Activated B cell treated with CpG ODN at 0.5 μM for 24 hours (primary cell): Measurements from ENCODE around the gene NRXN3. TPM values are rescaled to one million over a fixed set of nuclear protein-coding genes. Genes with fewer than 3 reads are reported as not detected.

Experiments
- ATAC-seq: fragments of 200-7000 bp; cut with Tn5 transposase; one replicate; pipeline ENCODE4 v1.10.0; 2021; ENCODE audit warnings: low read depth, mild to moderate bottlenecking, moderate library complexity
- CTCF ChIA-PET: fragments of 350-600 bp; sonication (Branson Sonifier 250); formaldehyde crosslinking; loops from one replicate; lab custom pipeline; 2021; ENCODE audit warnings: antibody characterized with exemption; lab: Charles Lee
- POLR2A ChIA-PET: fragments of 350-600 bp; sonication (Branson Sonifier 250); formaldehyde crosslinking; loops from one replicate; lab custom pipeline; 2021; ENCODE audit warnings: antibody characterized with exemption; lab: Charles Lee
- DNase-seq: peaks from one replicate; pipeline ENCODE4 v3.0.0; 2022
- H3K27ac Mint-ChIP-seq: one replicate; pipeline ENCODE4 v1.8.0; 2020; ENCODE audit warnings: mixed read lengths
- H3K27me3 Mint-ChIP-seq: one replicate; pipeline ENCODE4 v1.8.0; 2021; ENCODE audit warnings: mixed read lengths
- H3K36me3 Mint-ChIP-seq: one replicate; pipeline ENCODE4 v1.8.0; 2021; ENCODE audit warnings: low read depth, mixed read lengths
- H3K4me1 Mint-ChIP-seq: one replicate; pipeline ENCODE4 v1.8.0; 2021; ENCODE audit warnings: mixed read lengths
- H3K4me3 Mint-ChIP-seq: one replicate; pipeline ENCODE4 v1.8.0; 2020; ENCODE audit warnings: mild to moderate bottlenecking, mixed read lengths
- H3K9me3 Mint-ChIP-seq: one replicate; pipeline ENCODE4 v1.8.0; 2020; ENCODE audit warnings: mixed read lengths
- CTCF ChIP-seq: fragments of 200-600 bp; IDR thresholded peaks from one replicate; pipeline ENCODE4 v1.8.0; 2022; ENCODE audit warnings: antibody characterized with exemption, mild to moderate bottlenecking
- intact Hi-C: fragments of 100-400 bp; cut with micrococcal nuclease; formaldehyde crosslinking; loops from one replicate; pipeline ENCODE4 v1.15.1; 2024
- total RNA-seq: library from RNA; stranded (reverse); gene quantifications from 2 replicates; pipeline ENCODE4 v1.2.3, GENCODE V29; 2022

The NRXN3 gene
- total RNA-seq, 1 donor from 2014 or later = not detected

- intact Hi-C loops = no loop called here
- no peak for ATAC-seq
Measured at GRCh38 chr14:79786522-79786921, 1616.3 kb downstream of the NRXN3 start.

GRCh38 chr14:79788346-79788745, 1618.2 kb downstream of the NRXN3 start:
- intact Hi-C loops = no loop called here
- Mint-ChIP-seq H3K4me1 (no peaks in the 10 kb centered on the region), H3K4me3 (no peak overlapping the region), H3K27me3 (no peaks in the 10 kb centered on the region), H3K9me3 (peaks cover 11% of the 10 kb centered on the region), H3K27ac (no peak overlapping the region), H3K36me3 (no peaks in the 10 kb centered on the region)
- CTCF ChIA-PET = no interaction called here
- no peak for TF ChIP-seq CTCF
- ATAC-seq = no peak
- POLR2A ChIA-PET = no interaction called here
- no peak for DNase-seq

More at GRCh38 chr14:79786522-79786921, 1616.3 kb downstream of the NRXN3 start:
- Mint-ChIP-seq H3K4me3 (no peak overlapping the region), H3K9me3 (peaks cover 11% of the 10 kb centered on the region), H3K27ac (no peak overlapping the region), H3K36me3 (no peaks in the 10 kb centered on the region), H3K4me1 (no peaks in the 10 kb centered on the region), H3K27me3 (no peaks in the 10 kb centered on the region)
- DNase-seq = no peak
- no peak for TF ChIP-seq CTCF
- POLR2A ChIA-PET = no interaction called here
- CTCF ChIA-PET = no interaction called here

GRCh38 chr14:79791055-79791732, 1621.0 kb downstream of the NRXN3 start:
- POLR2A ChIA-PET = no interaction called here
- no peak for TF ChIP-seq CTCF
- peaks cover 11% of the 10 kb centered on the region for H3K9me3 Mint-ChIP-seq

GRCh38 chr14:79802093-79802492, 1631.9 kb downstream of the NRXN3 start:
- H3K9me3 Mint-ChIP-seq = peaks cover 4% of the 10 kb centered on the region
- no peak overlapping the region for H3K4me3 Mint-ChIP-seq
- DNase-seq (no peak), ATAC-seq (no peak)
- CTCF ChIA-PET = no interaction called here
- no peak for TF ChIP-seq CTCF
- H3K4me1 Mint-ChIP-seq = no peaks in the 10 kb centered on the region
- no peak overlapping the region for H3K27ac Mint-ChIP-seq
- intact Hi-C loops = no loop called here
- no peaks in the 10 kb centered on the region for H3K27me3 Mint-ChIP-seq
- H3K36me3 Mint-ChIP-seq = no peaks in the 10 kb centered on the region
- POLR2A ChIA-PET = no interaction called here

More at GRCh38 chr14:79791055-79791732, 1621.0 kb downstream of the NRXN3 start:
- CTCF ChIA-PET = no interaction called here
- no peaks in the 10 kb centered on the region for H3K36me3 Mint-ChIP-seq
- H3K27ac Mint-ChIP-seq = no peak overlapping the region
- intact Hi-C loops = no loop called here
- H3K4me3 Mint-ChIP-seq = no peak overlapping the region
- DNase-seq (no peak), ATAC-seq (no peak)
- H3K4me1 Mint-ChIP-seq = no peaks in the 10 kb centered on the region
- H3K27me3 Mint-ChIP-seq = no peaks in the 10 kb centered on the region

GRCh38 chr14:79805636-79806035, 1635.5 kb downstream of the NRXN3 start:
- no peak overlapping the region for H3K27ac Mint-ChIP-seq
- H3K27me3 Mint-ChIP-seq = no peaks in the 10 kb centered on the region
- CTCF ChIA-PET = no interaction called here

More at GRCh38 chr14:79805636-79806035, 1635.5 kb downstream of the NRXN3 start:
- ATAC-seq = no peak
- TF ChIP-seq CTCF = no peak
- peaks cover 7% of the 10 kb centered on the region for H3K9me3 Mint-ChIP-seq
- intact Hi-C loops = no loop called here
- no peak for DNase-seq
- POLR2A ChIA-PET = no interaction called here
- no peak overlapping the region for H3K4me3 Mint-ChIP-seq
- no peaks in the 10 kb centered on the region for H3K36me3 Mint-ChIP-seq
- no peaks in the 10 kb centered on the region for H3K4me1 Mint-ChIP-seq
